SJSA1 (cell line): ENCODE data around the gene VEZT. TPM values are rescaled to one million over a fixed set of nuclear protein-coding genes. Genes with fewer than 3 reads are reported as not detected.
"Not testable (repeated sequence)": the region's sequence is repeated elsewhere in the genome, so short reads cannot be mapped to it uniquely, and the experiment has no call there.

Experiments
- DNase-seq, 2 experiments: peaks; one replicate each; pipeline ENCODE4 v3.0.0-alpha.2; 2015 to 2020; ENCODE audit warnings: low spot score in 2 of 2, low read depth in 1 of 2
- H3K27ac ChIP-seq: fragments of 250-450 bp; sonication (Bioruptor Pico); 2 replicates; pipeline ENCODE4 v1.5.1; 2020; ENCODE audit warnings: mild to moderate bottlenecking, moderate library complexity
- H3K27me3 ChIP-seq: fragments of 250-450 bp; sonication (Bioruptor Pico); replicated peaks from 2 replicates; pipeline ENCODE4 v1.5.1; 2020; ENCODE audit warnings: mild to moderate bottlenecking, moderate library complexity
- H3K36me3 ChIP-seq: fragments of 250-450 bp; sonication (Bioruptor Pico); 2 replicates; pipeline ENCODE4 v1.5.1; 2020; ENCODE audit warnings: mild to moderate bottlenecking
- H3K4me1 ChIP-seq: fragments of 250-450 bp; sonication (Bioruptor Pico); replicated peaks from 2 replicates; pipeline ENCODE4 v1.6.1; 2021; ENCODE audit warnings: mild to moderate bottlenecking
- H3K4me3 ChIP-seq: fragments of 250-450 bp; sonication (Bioruptor Pico); 2 replicates; pipeline ENCODE4 v1.5.1; 2020; ENCODE audit warnings: mild to moderate bottlenecking
- H3K9me3 ChIP-seq: fragments of 250-450 bp; sonication (Bioruptor Pico); replicated peaks from 2 replicates; pipeline ENCODE4 v1.5.1; 2020; ENCODE audit warnings: mild to moderate bottlenecking
- total RNA-seq: library from RNA; depleted of rRNA; stranded (reverse); fragments of >200 nt; shearing (Covaris generic); gene quantifications from 2 replicates; pipeline ENCODE4 v1.2.3, GENCODE V29; 2014

Gene VEZT
- total RNA-seq, 1 experiment from 2014 or later, result 73.2 TPM

- no peak for DNase-seq
- H3K4me1 ChIP-seq, result peaks cover 7% of the 10 kb centered on the region
Observed at GRCh38 chr12:95220726-95221125, 3.1 kb downstream of the VEZT start.

GRCh38 chr12:95224202-95225170, 6.9 kb downstream of the VEZT start:
- H3K36me3 ChIP-seq, result peaks cover 16% of the 10 kb centered on the region
- H3K4me3 ChIP-seq, result no peak overlapping the region
- no peaks in the 10 kb centered on the region for H3K27me3 ChIP-seq
- H3K4me1 ChIP-seq, result no peaks in the 10 kb centered on the region; the same call in 1 of the 2 replicates
- H3K27ac ChIP-seq, result no peak overlapping the region
- no peak for DNase-seq
- H3K9me3 ChIP-seq, result no peaks in the 10 kb centered on the region

More at GRCh38 chr12:95220726-95221125, 3.1 kb downstream of the VEZT start:
- Histone ChIP-seq H3K9me3 (no peaks in the 10 kb centered on the region), H3K36me3 (peaks cover 20% of the 10 kb centered on the region), H3K27ac (no peak overlapping the region), H3K27me3 (no peaks in the 10 kb centered on the region), H3K4me3 (no peak overlapping the region)

GRCh38 chr12:95225645-95226212, 8.1 kb downstream of the VEZT start:
- Histone ChIP-seq H3K9me3 (no peaks in the 10 kb centered on the region), H3K27ac (no peak overlapping the region), H3K36me3 (peaks cover 16% of the 10 kb centered on the region), H3K4me3 (no peak overlapping the region), H3K4me1 (peaks cover 3% of the 10 kb centered on the region), H3K27me3 (no peaks in the 10 kb centered on the region)
- DNase-seq, result no peak

- Histone ChIP-seq H3K27ac (no peak overlapping the region), H3K4me3 (no peak overlapping the region), H3K36me3 (peaks cover 16% of the 10 kb centered on the region), H3K9me3 (no peaks in the 10 kb centered on the region), H3K27me3 (no peaks in the 10 kb centered on the region), H3K4me1 (peaks cover 3% of the 10 kb centered on the region)
- DNase-seq, result no peak
Observed at GRCh38 chr12:95227818-95228356, 10.3 kb downstream of the VEZT start.

- no peak overlapping the region for H3K4me3 ChIP-seq
- DNase-seq, result no peak
- H3K9me3 ChIP-seq, result no peaks in the 10 kb centered on the region
Observed at GRCh38 chr12:95228617-95229016, 11.0 kb downstream of the VEZT start.

DNA sequence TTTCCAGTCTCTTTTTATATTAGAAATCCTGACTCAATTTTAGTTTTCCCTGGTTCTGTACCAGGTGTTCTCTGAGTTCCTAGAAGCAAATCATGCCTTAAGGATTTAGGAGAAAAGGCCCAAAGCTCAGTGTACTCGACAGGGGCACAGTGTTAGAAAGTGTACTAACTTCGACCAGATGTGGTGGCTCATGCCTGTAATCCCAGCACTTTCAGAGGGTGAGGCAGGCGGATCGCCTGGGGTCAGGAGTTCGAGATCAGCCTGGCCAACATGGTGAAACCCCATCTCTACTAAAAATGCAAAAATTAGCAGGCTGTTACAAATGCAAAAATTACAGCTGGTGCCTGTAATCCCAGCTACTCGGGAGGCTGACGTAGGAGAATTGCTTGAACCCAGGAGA, 12.0 kb downstream of the VEZT start:
- Histone ChIP-seq H3K4me3 (no peak overlapping the region), H3K36me3 (peaks cover 8% of the 10 kb centered on the region), H3K27me3 (no peaks in the 10 kb centered on the region), H3K9me3 (no peaks in the 10 kb centered on the region), H3K27ac (no peak overlapping the region), H3K4me1 (peaks cover 3% of the 10 kb centered on the region)
- no peak for DNase-seq

More at GRCh38 chr12:95228617-95229016, 11.0 kb downstream of the VEZT start:
- Histone ChIP-seq H3K27me3 (no peaks in the 10 kb centered on the region), H3K27ac (no peak overlapping the region), H3K36me3 (peaks cover 16% of the 10 kb centered on the region), H3K4me1 (peaks cover 3% of the 10 kb centered on the region)

DNA sequence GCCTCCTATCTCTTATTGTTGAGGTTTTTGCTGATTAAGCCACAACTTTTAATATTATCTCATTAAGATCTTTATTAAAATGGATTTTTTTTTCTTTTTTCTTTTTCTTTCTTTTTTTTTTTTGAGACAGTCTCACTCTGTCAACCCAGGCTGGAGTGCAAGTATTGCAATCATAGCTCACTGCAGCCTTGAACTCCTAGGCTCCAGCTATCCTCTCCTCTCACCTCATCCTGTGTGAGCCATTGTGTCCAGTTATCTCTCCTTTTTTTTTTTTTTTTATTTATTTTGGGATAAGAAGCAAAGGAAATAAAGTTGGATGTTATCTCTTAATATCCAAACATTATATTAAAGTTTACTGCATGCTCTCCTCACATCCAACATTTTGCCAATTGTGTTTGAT, 12.7 kb downstream of the VEZT start:
- H3K27ac ChIP-seq, result no peak overlapping the region
- peaks cover 3% of the 10 kb centered on the region for H3K4me1 ChIP-seq
- no peak overlapping the region for H3K4me3 ChIP-seq
- DNase-seq, result no peak
- H3K9me3 ChIP-seq, result no peaks in the 10 kb centered on the region
- H3K27me3 ChIP-seq, result no peaks in the 10 kb centered on the region
- H3K36me3 ChIP-seq, result peaks cover under 1% of the 10 kb centered on the region; the same call in 1 of the 2 replicates

- Histone ChIP-seq H3K4me1 (peaks cover 3% of the 10 kb centered on the region), H3K27me3 (no peaks in the 10 kb centered on the region), H3K27ac (no peak overlapping the region), H3K9me3 (no peaks in the 10 kb centered on the region), H3K36me3 (no peaks in the 10 kb centered on the region; the same call in 1 of the 2 replicates), H3K4me3 (no peak overlapping the region)
- DNase-seq, result no peak
Observed at GRCh38 chr12:95231190-95231589, 13.6 kb downstream of the VEZT start.

DNA sequence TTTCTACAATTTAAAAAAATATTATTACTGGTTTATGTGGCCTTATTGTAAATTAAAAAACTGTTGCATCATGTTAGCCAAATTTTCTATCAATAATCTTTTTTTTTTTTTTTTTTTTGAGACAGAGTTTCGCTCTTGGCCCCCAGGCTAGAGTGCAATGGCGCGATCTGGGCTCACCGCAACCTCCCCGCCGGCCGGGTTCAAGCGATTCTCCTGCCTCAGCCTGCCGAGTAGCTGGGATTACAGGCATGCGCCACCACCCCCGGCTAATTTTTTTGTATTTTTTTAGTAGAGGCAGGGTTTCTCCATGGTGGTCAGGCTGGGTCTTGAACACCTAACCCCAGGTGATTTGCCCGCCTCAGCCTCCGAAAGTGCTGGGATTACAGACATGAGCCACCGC, 16.6 kb downstream of the VEZT start:
- not testable (repeated sequence) for H3K27ac ChIP-seq, H3K27me3 ChIP-seq, H3K4me3 ChIP-seq, H3K9me3 ChIP-seq, DNase-seq, H3K4me1 ChIP-seq, H3K36me3 ChIP-seq

DNA sequence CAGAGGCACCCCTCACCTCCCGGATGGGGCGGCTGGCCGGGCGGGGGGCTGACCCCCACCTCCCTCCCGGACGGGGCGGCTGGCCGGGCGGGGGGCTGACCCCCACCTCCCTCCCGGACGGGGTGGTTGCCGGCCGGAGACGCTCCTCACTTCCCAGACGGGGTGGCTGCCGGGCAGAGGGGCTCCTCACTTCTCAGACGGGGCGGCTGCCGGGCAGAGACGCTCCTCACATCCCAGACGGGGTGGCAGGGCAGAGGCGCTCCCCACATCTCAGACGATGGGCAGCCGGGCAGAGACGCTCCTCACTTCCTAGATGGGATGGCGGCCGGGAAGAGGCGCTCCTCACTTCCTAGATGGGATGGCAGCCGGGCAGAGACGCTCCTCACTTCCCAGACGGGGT, 18.0 kb downstream of the VEZT start:
- H3K36me3 ChIP-seq, DNase-seq, H3K4me1 ChIP-seq, H3K27me3 ChIP-seq, H3K4me3 ChIP-seq, H3K9me3 ChIP-seq, H3K27ac ChIP-seq: not testable (repeated sequence)

- no peak overlapping the region for H3K27ac ChIP-seq
- no peaks in the 10 kb centered on the region for H3K4me1 ChIP-seq
- H3K36me3 ChIP-seq, result peaks cover 8% of the 10 kb centered on the region
- H3K27me3 ChIP-seq, result no peaks in the 10 kb centered on the region
- no peak for DNase-seq
- no peaks in the 10 kb centered on the region for H3K9me3 ChIP-seq
- no peak overlapping the region for H3K4me3 ChIP-seq
Observed at GRCh38 chr12:95237315-95237714, 19.7 kb downstream of the VEZT start.

DNA sequence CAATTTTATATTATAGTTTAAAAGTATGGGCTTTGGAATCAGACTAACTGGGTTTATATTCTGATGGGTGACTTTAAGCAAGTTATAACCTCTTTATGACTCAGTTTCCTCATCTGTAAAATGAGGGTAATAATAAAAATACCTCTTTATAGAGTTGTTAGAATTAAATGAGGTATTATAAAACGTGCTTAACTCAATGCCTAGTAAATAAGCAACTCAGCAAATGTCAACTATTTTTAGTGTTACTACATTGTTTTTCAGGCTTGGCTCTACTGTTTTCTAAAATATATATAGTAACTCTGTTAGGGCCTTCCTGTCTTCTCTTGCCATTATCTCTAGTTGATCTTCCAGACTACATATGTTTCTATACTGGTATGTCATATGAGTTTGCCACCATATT, 20.5 kb downstream of the VEZT start:
- peaks cover 10% of the 10 kb centered on the region for H3K36me3 ChIP-seq
- no peak overlapping the region for H3K27ac ChIP-seq
- no peak overlapping the region for H3K4me3 ChIP-seq
- no peak for DNase-seq
- no peaks in the 10 kb centered on the region for H3K9me3 ChIP-seq
- no peaks in the 10 kb centered on the region for H3K4me1 ChIP-seq
- no peaks in the 10 kb centered on the region for H3K27me3 ChIP-seq

- Histone ChIP-seq H3K4me1 (no peaks in the 10 kb centered on the region), H3K36me3 (peaks cover 13% of the 10 kb centered on the region; the same call in 1 of the 2 replicates), H3K9me3 (no peaks in the 10 kb centered on the region), H3K4me3 (no peak overlapping the region), H3K27me3 (no peaks in the 10 kb centered on the region), H3K27ac (no peak overlapping the region)
- no peak for DNase-seq
Observed at GRCh38 chr12:95239216-95239615, 21.6 kb downstream of the VEZT start.

GRCh38 chr12:95239835-95240234, 22.2 kb downstream of the VEZT start:
- H3K4me1 ChIP-seq, H3K9me3 ChIP-seq, H3K27ac ChIP-seq, H3K27me3 ChIP-seq, DNase-seq, H3K4me3 ChIP-seq: not testable (repeated sequence)
- H3K36me3 ChIP-seq, result peaks cover 13% of the 10 kb centered on the region; the same call in 1 of the 2 replicates
